ENCODE measurements around the gene PCNT.

- TF ChIP-seq CTCF (IDR thresholded peaks at IDR 0.05 in 2 of 3, conservative IDR thresholded peaks at IDR 0.05 in 1 of 3; ENCODE audit: insufficient read depth in 2 of 3, low read depth in 1 of 3, low read length in 3 of 3) (no peak), CHD4 (IDR thresholded peaks at IDR 0.05; ENCODE audit: insufficient read depth, insufficient replicate concordance, low read depth, low read length, poor library complexity, severe bottlenecking) (no peak), TBP (optimal IDR thresholded peaks at IDR 0.05; ENCODE audit: low read depth, low read length) (no peak), ZFP91 (CRISPR knock-in tag; IDR thresholded peaks at IDR 0.05) (no peak), SP1 (CRISPR knock-in tag; IDR thresholded peaks at IDR 0.05) (no peak), NCOA1 (IDR thresholded peaks at IDR 0.05; ENCODE audit: low read depth) (no peak), ZFP30 (CRISPR knock-in tag; IDR thresholded peaks at IDR 0.05; ENCODE audit: borderline replicate concordance) (no peak), MAX (CRISPR knock-in tag; IDR thresholded peaks at IDR 0.05) (no peak), BDP1 (IDR thresholded peaks at IDR 0.05; ENCODE audit: insufficient read depth, insufficient read length) (no peak), SNIP1 (IDR thresholded peaks at IDR 0.05; ENCODE audit: low read depth) (no peak), ZNF217 (CRISPR knock-in tag; IDR thresholded peaks at IDR 0.05) (no peak), PHF21A (IDR thresholded peaks at IDR 0.05; ENCODE audit: borderline replicate concordance, low read depth) (no peak), SMC3 (conservative IDR thresholded peaks at IDR 0.05; ENCODE audit: insufficient read depth, low read depth, low read length) (no peak), HDAC3 (IDR thresholded peaks at IDR 0.05; ENCODE audit: borderline replicate concordance, partially characterized antibody) (no peak)
Observed at GRCh38 chr21:46475296-46475695, 151.3 kb downstream of the PCNT start.
